ENCODE results near the gene DUSP22.

GRCh38 chr6:252775-253535, 39.3 kb upstream of the DUSP22 start:
- no peak for TF ChIP-seq CTCF (IDR thresholded peaks at IDR 0.05; ENCODE audit: low read depth, low read length)
- no peak for TF ChIP-seq EZH2phosphoT487 (IDR thresholded peaks at IDR 0.05; ENCODE audit: low read depth)
